Duodenal mucosa (tissue), 2 donors: ENCODE measurements around the gene HHAT.

Experiments
- H3K27ac ChIP-seq: one replicate; pipeline ENCODE4 v1.7.0; 2013; ENCODE audit warnings: low read depth, low read length
- H3K27me3 ChIP-seq, 2 donors: one replicate each; pipeline ENCODE4 v1.7.0; 2013; ENCODE audit warnings: low read length in 2 of 2, control low read depth in 1 of 2; ENCODE audit not compliant: insufficient read depth in 2 of 2, control insufficient read depth in 1 of 2
- H3K36me3 ChIP-seq, 2 donors: one replicate each; pipeline ENCODE4 v1.7.0; 2013; ENCODE audit warnings: low read length in 2 of 2, control low read depth in 1 of 2; ENCODE audit not compliant: insufficient read depth in 2 of 2, control insufficient read depth in 1 of 2
- H3K4me1 ChIP-seq, 2 donors: one replicate each; pipeline ENCODE4 v1.7.0; 2013; ENCODE audit warnings: low read length in 2 of 2, control low read depth in 1 of 2; ENCODE audit not compliant: insufficient read depth in 2 of 2, control insufficient read depth in 1 of 2
- H3K4me3 ChIP-seq, 2 donors: one replicate each; pipeline ENCODE4 v1.7.0; 2013; ENCODE audit warnings: low read length in 2 of 2, low read depth in 1 of 2
- H3K9ac ChIP-seq, 2 donors: one replicate each; pipeline ENCODE4 v1.7.0; 2013; ENCODE audit warnings: low read length in 2 of 2, low read depth in 1 of 2
- H3K9me3 ChIP-seq, 2 donors: one replicate each; pipeline ENCODE4 v1.7.0; 2013; ENCODE audit warnings: low read length in 2 of 2, control low read depth in 1 of 2; ENCODE audit not compliant: control insufficient read depth in 1 of 2

The HHAT gene

DNA sequence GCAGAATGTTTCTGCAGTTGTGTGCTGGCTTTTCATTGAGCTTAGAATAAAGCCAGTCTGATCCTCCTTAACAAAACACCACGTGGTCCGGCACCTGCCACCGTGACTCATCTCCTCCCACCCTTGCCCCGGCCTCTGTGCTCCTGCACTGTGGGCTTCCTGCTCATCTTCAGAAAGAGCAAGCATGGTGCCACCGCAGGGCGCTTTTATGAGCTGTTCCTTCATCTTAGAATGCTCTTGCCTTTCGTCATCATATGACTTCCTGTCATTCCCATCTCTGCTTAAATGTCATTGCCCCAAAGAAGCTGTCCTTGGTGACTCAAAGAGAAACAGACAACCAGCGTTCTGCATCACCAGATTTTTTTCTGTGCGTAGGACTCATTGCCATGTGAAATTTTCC lies 117.8 kb downstream of the HHAT start:
- Histone ChIP-seq H3K4me3 (no peak overlapping the region), H3K9me3 (no peaks in the 10 kb centered on the region), H3K9ac (no peak overlapping the region), H3K4me1 (peaks cover 0 to 3% of the 10 kb centered on the region in 2 donors), H3K36me3 (no peaks in the 10 kb centered on the region), H3K27me3 (no peaks in the 10 kb centered on the region), H3K27ac (no peak overlapping the region)

DNA sequence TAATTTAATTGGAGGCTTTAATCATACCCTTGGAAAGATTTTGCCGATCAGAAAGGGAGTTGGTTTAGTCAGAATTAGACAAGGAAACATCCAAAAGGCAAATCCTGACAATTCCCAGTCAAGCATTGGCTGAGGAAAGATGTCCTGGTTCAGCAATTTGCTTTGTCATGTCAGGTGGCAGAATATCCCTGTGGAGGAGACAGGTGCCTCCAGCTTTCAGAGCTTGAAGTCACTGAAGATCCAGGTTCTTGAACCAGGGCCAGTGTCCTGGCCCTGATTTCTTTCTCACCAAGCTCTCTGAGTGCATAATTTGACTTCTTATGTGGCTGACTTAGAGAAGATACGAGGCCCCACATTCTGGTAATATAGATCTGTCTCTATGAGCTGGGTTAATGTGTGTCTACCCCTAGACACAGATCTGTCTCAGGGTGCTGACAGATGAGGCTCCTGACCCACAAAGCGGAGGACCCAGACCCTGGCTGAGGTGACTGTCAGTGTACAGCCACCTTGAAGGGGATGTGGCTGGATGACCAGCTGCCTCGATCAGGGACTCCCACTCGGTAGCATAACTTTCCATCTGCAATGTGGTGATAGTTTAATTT lies 118.9 kb downstream of the HHAT start:
- H3K27ac ChIP-seq: no peak overlapping the region
- H3K9me3 ChIP-seq: no peaks in the 10 kb centered on the region
- peaks cover 0 to 3% of the 10 kb centered on the region in 2 donors for H3K4me1 ChIP-seq
- H3K27me3 ChIP-seq: no peaks in the 10 kb centered on the region
- H3K9ac ChIP-seq: no peak overlapping the region
- H3K4me3 ChIP-seq: no peak overlapping the region
- no peaks in the 10 kb centered on the region for H3K36me3 ChIP-seq

DNA sequence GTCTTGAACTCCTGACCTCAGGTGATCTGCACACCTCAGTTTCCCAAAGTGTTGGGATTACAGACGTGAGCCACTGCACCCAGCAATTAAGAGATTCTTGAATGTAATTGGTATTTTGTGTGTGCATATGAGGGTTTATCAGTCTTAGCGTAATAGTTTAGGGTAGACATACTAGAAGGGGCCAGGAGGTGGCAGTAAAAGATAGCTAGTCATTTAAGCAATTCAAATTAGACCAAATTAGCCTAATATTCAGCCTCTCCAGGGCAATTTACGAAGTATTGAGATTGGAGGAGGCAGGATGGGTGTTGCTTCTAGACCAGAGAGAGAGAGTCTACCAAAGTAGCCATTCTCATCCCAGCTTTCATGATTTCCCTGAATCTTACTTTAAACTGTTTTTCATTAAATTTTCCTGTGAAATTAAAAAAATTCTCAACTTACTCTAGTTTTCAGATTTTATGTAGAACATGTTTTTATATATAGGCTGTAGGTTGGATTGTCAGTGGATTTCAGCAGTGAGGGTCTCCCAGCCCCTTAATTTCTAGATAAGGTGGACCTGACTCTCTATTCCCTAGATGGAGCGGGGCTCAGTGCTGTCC lies 119.7 kb downstream of the HHAT start:
- no peaks in the 10 kb centered on the region for H3K27me3 ChIP-seq
- no peaks in the 10 kb centered on the region for H3K9me3 ChIP-seq
- peaks cover 0 to 3% of the 10 kb centered on the region in 2 donors for H3K4me1 ChIP-seq
- no peak overlapping the region for H3K27ac ChIP-seq
- H3K4me3 ChIP-seq: no peak overlapping the region
- H3K9ac ChIP-seq: no peak overlapping the region
- no peaks in the 10 kb centered on the region for H3K36me3 ChIP-seq

DNA sequence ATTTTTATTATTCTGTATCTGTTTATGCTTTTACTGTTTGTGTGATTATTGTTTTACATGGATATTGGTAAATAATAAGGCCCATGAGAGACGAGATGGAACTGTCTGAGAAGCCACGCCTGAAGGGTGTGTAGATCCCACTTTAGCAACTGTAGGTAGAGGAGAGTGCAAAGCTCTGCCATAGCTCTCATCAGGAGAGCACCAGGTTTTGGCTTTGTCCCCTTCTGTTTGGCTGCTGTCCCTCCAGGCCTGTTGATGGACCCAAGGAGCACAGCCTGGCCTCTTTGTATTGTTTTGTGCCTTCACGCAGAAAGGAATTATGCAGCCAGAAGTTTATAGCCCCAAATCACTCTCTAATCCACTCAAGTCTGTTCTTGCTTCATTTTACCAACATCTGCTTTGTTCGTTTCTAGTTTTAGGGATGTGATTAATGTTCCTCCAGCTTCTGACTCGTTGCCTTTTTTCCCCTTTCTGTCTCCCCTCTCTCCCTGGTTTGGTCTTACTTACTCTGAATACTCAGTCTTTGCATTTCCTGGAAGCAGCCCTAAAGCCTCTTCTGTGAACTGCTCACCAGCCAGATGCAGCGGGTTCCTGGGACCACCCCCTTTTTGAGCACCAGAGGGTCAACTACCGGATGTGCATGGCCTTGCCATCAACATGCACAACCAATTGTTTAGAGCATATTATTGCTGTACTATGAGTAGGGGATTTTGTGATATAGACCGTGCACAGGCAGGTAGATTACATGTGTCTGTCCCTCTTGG lies 127.3 kb downstream of the HHAT start:
- no peak overlapping the region for H3K9ac ChIP-seq

DNA sequence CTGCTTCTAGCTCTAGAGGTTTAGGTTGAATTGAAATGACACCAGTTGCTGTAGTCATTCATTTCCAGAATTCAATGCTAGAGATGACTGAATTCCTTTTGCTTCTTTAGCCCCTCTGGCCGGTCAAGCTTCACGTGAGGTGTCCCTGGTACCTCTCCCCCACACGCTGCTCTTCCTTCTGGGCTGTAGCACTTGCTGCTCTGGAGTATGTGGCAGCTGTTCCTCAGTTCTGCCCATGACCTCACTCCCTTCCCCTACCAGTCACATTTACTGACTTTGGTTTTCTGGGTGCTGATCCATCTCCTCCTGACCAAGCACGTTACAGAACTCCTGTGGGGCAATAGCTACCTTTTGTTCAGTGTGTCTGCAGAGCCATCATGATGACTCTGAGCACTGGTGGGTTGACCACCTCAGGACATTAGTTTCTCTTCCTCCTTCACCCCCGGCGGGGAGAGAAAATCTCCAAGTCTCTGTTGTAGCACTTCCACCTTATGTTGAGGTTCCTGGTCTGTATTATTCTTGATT lies 128.1 kb downstream of the HHAT start:
- Histone ChIP-seq H3K27me3 (no peaks in the 10 kb centered on the region), H3K9ac (no peak overlapping the region), H3K4me1 (no peaks in the 10 kb centered on the region), H3K36me3 (no peaks in the 10 kb centered on the region), H3K9me3 (no peaks in the 10 kb centered on the region), H3K4me3 (no peak overlapping the region), H3K27ac (no peak overlapping the region)

More for the DNA sequence above, 127.3 kb downstream of the HHAT start:
- Histone ChIP-seq H3K4me3 (no peak overlapping the region), H3K36me3 (no peaks in the 10 kb centered on the region), H3K4me1 (no peaks in the 10 kb centered on the region), H3K27ac (no peak overlapping the region), H3K9me3 (no peaks in the 10 kb centered on the region), H3K27me3 (no peaks in the 10 kb centered on the region)

DNA sequence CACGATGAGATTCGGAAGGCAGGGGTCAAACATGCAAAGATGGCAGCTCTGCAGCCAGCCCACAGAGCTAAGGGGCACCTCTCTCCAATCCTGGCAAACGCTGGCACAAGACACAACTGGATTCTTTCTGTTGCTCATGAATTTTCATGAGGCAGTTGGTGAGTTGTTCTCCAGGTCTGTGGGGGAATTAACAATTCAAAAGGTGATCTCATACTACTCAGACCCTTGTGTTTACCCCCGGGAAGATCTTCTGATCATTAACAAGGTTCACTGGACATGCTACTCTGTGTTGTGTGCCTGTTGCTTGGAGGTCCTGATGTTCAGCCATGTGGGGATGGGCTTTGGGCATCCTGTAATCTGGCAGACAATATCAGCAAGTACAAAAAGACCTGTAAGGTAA lies 128.9 kb downstream of the HHAT start:
- H3K9ac ChIP-seq: no peak overlapping the region
- no peaks in the 10 kb centered on the region for H3K27me3 ChIP-seq
- no peak overlapping the region for H3K27ac ChIP-seq
- no peaks in the 10 kb centered on the region for H3K4me1 ChIP-seq
- no peaks in the 10 kb centered on the region for H3K36me3 ChIP-seq
- H3K9me3 ChIP-seq: no peaks in the 10 kb centered on the region
- H3K4me3 ChIP-seq: no peak overlapping the region

DNA sequence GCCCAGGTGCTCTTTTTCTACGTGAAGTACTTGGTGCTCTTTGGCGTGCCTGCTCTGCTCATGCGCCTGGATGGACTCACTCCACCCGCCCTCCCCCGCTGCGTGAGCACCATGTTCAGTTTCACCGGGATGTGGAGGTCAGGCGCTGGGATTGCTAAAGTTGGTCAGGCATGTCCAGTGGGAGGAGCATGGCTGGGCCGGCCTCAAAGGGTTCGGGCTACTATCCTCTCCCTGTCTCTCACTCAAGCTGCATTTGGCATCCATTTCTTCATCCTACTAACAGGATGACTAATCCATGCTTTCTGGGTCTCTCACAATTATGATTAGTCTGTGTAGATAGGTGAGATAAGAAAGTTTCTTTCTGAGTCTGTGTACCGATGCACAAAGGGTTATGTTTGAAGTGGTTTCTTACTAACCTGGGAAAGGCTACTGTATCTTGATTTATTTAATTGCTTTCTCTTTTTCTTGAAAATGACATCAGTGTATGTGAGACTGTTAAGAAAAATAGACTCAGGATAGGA lies 135.9 kb downstream of the HHAT start:
- Histone ChIP-seq H3K4me3 (no peak overlapping the region), H3K9ac (no peak overlapping the region), H3K27me3 (no peaks in the 10 kb centered on the region), H3K9me3 (no peaks in the 10 kb centered on the region), H3K4me1 (no peaks in the 10 kb centered on the region), H3K27ac (no peak overlapping the region), H3K36me3 (no peaks in the 10 kb centered on the region)

DNA sequence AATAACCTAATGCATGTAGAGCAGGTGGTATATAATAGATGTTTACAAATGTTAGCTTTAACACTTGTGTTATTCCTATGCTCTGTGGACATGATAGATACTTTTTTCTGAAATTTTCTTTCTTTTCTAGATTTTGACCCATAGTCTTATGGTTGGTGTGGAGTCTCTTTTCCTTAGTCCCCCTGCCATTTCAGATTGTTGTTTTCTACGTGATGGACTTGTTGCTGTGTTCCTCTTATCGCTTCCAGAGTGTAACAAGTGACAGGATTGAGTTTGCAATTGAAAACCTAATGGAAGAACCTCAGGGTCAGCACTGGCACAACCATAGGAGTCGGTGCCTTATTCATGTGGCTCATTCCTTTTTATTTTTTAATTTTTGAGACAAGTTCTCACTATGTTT lies 136.4 kb downstream of the HHAT start:
- Histone ChIP-seq H3K9ac (no peak overlapping the region), H3K27me3 (no peaks in the 10 kb centered on the region), H3K36me3 (no peaks in the 10 kb centered on the region), H3K4me3 (no peak overlapping the region), H3K9me3 (no peaks in the 10 kb centered on the region), H3K4me1 (no peaks in the 10 kb centered on the region), H3K27ac (no peak overlapping the region)

DNA sequence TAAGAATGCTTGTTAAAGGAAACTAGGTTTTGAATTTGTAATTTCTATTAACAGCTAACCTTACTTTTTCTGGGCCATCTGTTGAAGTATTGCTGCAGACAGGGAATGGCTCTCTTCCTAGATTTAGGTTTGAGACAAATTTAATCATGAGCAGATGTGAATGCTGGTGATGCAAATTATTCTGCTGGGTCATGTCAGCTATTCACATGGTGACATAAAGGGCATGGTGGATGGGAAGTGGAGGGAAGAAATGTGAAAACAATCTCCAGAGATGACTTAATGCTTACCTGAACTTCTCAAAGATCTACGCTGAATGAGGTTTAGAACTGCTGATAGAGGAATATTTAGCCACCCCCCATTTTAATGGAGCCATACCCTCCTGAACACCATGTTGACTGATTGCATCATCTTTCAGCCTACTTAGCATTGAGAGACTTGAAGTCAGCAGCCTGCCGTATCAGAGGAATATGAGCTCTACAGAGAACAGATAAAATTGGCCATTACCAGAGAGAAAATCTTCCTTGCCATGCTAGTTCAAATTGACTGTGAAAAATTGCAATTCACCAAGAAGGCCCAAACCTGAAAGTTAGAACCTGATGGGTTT lies 138.8 kb downstream of the HHAT start:
- no peaks in the 10 kb centered on the region for H3K9me3 ChIP-seq
- no peaks in the 10 kb centered on the region for H3K4me1 ChIP-seq
- H3K36me3 ChIP-seq: no peaks in the 10 kb centered on the region
- no peaks in the 10 kb centered on the region for H3K27me3 ChIP-seq
- no peak overlapping the region for H3K9ac ChIP-seq
- H3K27ac ChIP-seq: no peak overlapping the region
- no peak overlapping the region for H3K4me3 ChIP-seq

DNA sequence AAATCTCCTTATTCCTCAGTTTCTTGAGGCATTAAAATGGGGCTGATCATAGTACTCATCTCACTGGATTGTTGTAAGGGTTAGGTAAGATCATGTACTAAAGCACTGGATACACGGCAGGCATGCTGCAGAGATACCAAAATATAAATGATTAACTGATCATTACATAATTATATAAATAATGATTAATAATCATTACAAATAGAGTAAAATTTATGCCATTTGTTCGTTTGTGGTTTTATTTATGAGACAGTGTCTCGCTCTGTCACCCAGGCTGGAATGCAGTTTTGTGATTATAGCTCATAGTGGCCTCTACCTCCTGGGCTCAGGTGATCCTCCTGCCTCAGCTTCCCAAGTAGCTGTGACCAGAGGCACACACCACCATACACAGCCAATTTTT lies 140.7 kb downstream of the HHAT start:
- Histone ChIP-seq H3K4me3 (no peak overlapping the region), H3K4me1 (no peaks in the 10 kb centered on the region), H3K27ac (no peak overlapping the region), H3K27me3 (no peaks in the 10 kb centered on the region), H3K36me3 (no peaks in the 10 kb centered on the region), H3K9me3 (no peaks in the 10 kb centered on the region), H3K9ac (no peak overlapping the region)
